Vagina (tissue), 2 donors: ENCODE results near the gene EIF1. TPM values are rescaled to one million over a fixed set of nuclear protein-coding genes. Genes with fewer than 3 reads are reported as not detected.
A peak's percentile ranks its signal among the peaks of the same experiment; 100 is the strongest.

ENCODE experiments used
- DNase-seq, 2 donors: peaks; one replicate each; pipeline ENCODE4 v3.0.0-alpha.2; 2017; ENCODE audit errors: extremely low spot score in 2 of 2
- H3K27ac ChIP-seq: fragments of 200-600 bp; sonication (generic); one replicate; pipeline ENCODE4 v1.5.1; 2019
- H3K27me3 ChIP-seq: fragments of 200-600 bp; sonication (generic); one replicate; pipeline ENCODE4 v1.5.1; 2019
- H3K36me3 ChIP-seq, 2 donors: fragments of 200-600 bp; sonication (generic); one replicate each; pipeline ENCODE4 v1.5.1; 2017 to 2019
- H3K4me1 ChIP-seq: fragments of 200-600 bp; sonication (generic); one replicate; pipeline ENCODE4 v1.5.1; 2019
- H3K4me3 ChIP-seq, 2 donors: fragments of 200-600 bp; sonication (generic); 1 replicate in 1 of 2; 2 replicates in 1 of 2; pipeline ENCODE4 v1.5.1; 2016 to 2019
- H3K9me3 ChIP-seq: fragments of 200-600 bp; sonication (generic); one replicate; pipeline ENCODE4 v1.5.1; 2019
- CTCF ChIP-seq, 3 experiments: fragments of 450-650 bp in 2 of 3; fragments of 200-600 bp in 1 of 3; sonication (generic) in 1 of 3; IDR thresholded peaks; one replicate each; pipeline ENCODE4 v1.5.1; 2017 to 2019; ENCODE audit warnings: antibody characterized with exemption in 3 of 3, mild to moderate bottlenecking in 2 of 3, moderate library complexity in 2 of 3
- POLR2A ChIP-seq, 2 donors: fragments of 450-650 bp; IDR thresholded peaks; one replicate each; pipeline ENCODE4 v1.6.1; 2017; ENCODE audit warnings: antibody characterized with exemption in 2 of 2, mild to moderate bottlenecking in 2 of 2, moderate library complexity in 2 of 2
- POLR2AphosphoS5 ChIP-seq, 2 donors: sonication (generic); formaldehyde crosslinking; IDR thresholded peaks; one replicate each; pipeline ENCODE4 v1.9.0; 2017; ENCODE audit warnings: antibody characterized with exemption in 2 of 2, mild to moderate bottlenecking in 2 of 2, low read depth in 1 of 2; ENCODE audit not compliant: insufficient read depth in 1 of 2
- intact Hi-C: fragments of 100-400 bp; cut with DNase I; formaldehyde crosslinking; loops from one replicate; pipeline ENCODE4 v1.15.1; 2023
- total RNA-seq: library from RNA; depleted of rRNA; stranded (reverse); fragments of >200 nt; gene quantifications from one replicate; pipeline ENCODE4 v1.2.3, GENCODE V29; 2016

The EIF1 gene
- total RNA-seq, 1 donor from 2014 or later, result 204 TPM

GRCh38 chr17:41647038-41647813, 41.5 kb upstream of the EIF1 start:
- H3K9me3 ChIP-seq, result no peaks in the 10 kb centered on the region
- intact Hi-C loops, result loop anchor here (5.0 kb wide), 1 partner anchor 740 kb away; no protein-coding TSS in a partner anchor
- no peak overlapping the region for H3K4me3 ChIP-seq
- peak overlapping the region; percentile 87 for H3K27ac ChIP-seq
- TF ChIP-seq POLR2AphosphoS5 (IDR thresholded peaks at IDR 0.05; ENCODE audit: insufficient read depth in 1 of 2, low read depth in 1 of 2), result no peak
- TF ChIP-seq POLR2A (IDR thresholded peaks at IDR 0.05), result no peak
- H3K4me1 ChIP-seq, result peaks cover 48% of the 10 kb centered on the region
- H3K27me3 ChIP-seq, result no peaks in the 10 kb centered on the region
- H3K36me3 ChIP-seq, result no peaks in the 10 kb centered on the region
- no peak for DNase-seq

GRCh38 chr17:41647940-41648410, 40.7 kb upstream of the EIF1 start:
- Histone ChIP-seq H3K9me3 (no peaks in the 10 kb centered on the region), H3K4me3 (peak overlapping the region; percentile 40 to 47), H3K27me3 (no peaks in the 10 kb centered on the region), H3K36me3 (no peaks in the 10 kb centered on the region), H3K27ac (peak overlapping the region; percentile 87), H3K4me1 (peaks cover 52% of the 10 kb centered on the region)
- intact Hi-C loops, result loop anchor here (5.0 kb wide), 1 partner anchor 741 kb away; no protein-coding TSS in a partner anchor
- TF ChIP-seq POLR2AphosphoS5 (IDR thresholded peaks at IDR 0.05; ENCODE audit: insufficient read depth in 1 of 2, low read depth in 1 of 2), result peak; percentile 5 to 20
- TF ChIP-seq POLR2A (IDR thresholded peaks at IDR 0.05), result no peak
- TF ChIP-seq CTCF (IDR thresholded peaks at IDR 0.05), result peak; percentile 87 to 95 (median 95)
- DNase-seq, result no peak

GRCh38 chr17:41648411-41649195, 40.1 kb upstream of the EIF1 start:
- H3K36me3 ChIP-seq, result no peaks in the 10 kb centered on the region
- intact Hi-C loops, result loop anchor here (5.0 kb wide), 1 partner anchor 741 kb away; no protein-coding TSS in a partner anchor
- DNase-seq, result no peak
- peaks cover 52% of the 10 kb centered on the region for H3K4me1 ChIP-seq
- H3K27ac ChIP-seq, result peak overlapping the region; percentile 87
- H3K27me3 ChIP-seq, result no peaks in the 10 kb centered on the region
- H3K4me3 ChIP-seq, result peak overlapping the region; percentile 40 to 47
- TF ChIP-seq CTCF (IDR thresholded peaks at IDR 0.05) (peak; percentile 87 to 98 (median 94)), POLR2AphosphoS5 (IDR thresholded peaks at IDR 0.05; ENCODE audit: insufficient read depth in 1 of 2, low read depth in 1 of 2) (peak; percentile 50 to 56), POLR2A (IDR thresholded peaks at IDR 0.05) (no peak)
- no peaks in the 10 kb centered on the region for H3K9me3 ChIP-seq

GRCh38 chr17:41649923-41650519, 38.7 kb upstream of the EIF1 start:
- TF ChIP-seq CTCF (IDR thresholded peaks at IDR 0.05) (no peak), POLR2AphosphoS5 (IDR thresholded peaks at IDR 0.05; ENCODE audit: insufficient read depth in 1 of 2, low read depth in 1 of 2) (no peak), POLR2A (IDR thresholded peaks at IDR 0.05) (no peak)
- H3K9me3 ChIP-seq, result no peaks in the 10 kb centered on the region
- H3K4me3 ChIP-seq, result no peak overlapping the region
- H3K4me1 ChIP-seq, result peaks cover 66% of the 10 kb centered on the region
- no peaks in the 10 kb centered on the region for H3K36me3 ChIP-seq
- intact Hi-C loops, result loop anchor here (5.0 to 10.0 kb wide), 2 partner anchors 743 to 845 kb away; no protein-coding TSS in a partner anchor
- H3K27ac ChIP-seq, result peak overlapping the region; percentile 87
- DNase-seq, result no peak
- no peaks in the 10 kb centered on the region for H3K27me3 ChIP-seq
